ENCODE measurements around the gene PRDX5. TPM values are rescaled to one million over a fixed set of nuclear protein-coding genes. Genes with fewer than 3 reads are reported as not detected.

Gene PRDX5
- 217 and 224 TPM in 2 replicates for total RNA-seq

GRCh38 chr11:64317961-64318765 lies at the start of gene PRDX5:
Gene PRDX5 (plus strand): TSS chr11:64318121. CDS start chr11:64318216, 95 bp downstream.
- peak; percentile 92 to 96 for DNase-seq (ENCODE audit: low read depth in 2 of 2)

- DNase-seq (ENCODE audit: low read depth in 2 of 2), result peak in 1 of 2 donors; percentile 47
These were observed 48.9 kb upstream of the PRDX5 start for GRCh38 chr11:64268893-64269539.

- DNase-seq (ENCODE audit: low read depth in 2 of 2), result peak; percentile 100
These were observed 48.2 kb upstream of the PRDX5 start for GRCh38 chr11:64269540-64270220.

- DNase-seq (ENCODE audit: low read depth in 2 of 2), result no peak
These were observed 42.7 kb upstream of the PRDX5 start for GRCh38 chr11:64275031-64275800.

- no peak for DNase-seq (ENCODE audit: low read depth in 2 of 2)
These were observed 42.1 kb upstream of the PRDX5 start for GRCh38 chr11:64275841-64276240.

GRCh38 chr11:64276653-64277431 lies 41.1 kb upstream of the PRDX5 start:
- no peak for DNase-seq (ENCODE audit: low read depth in 2 of 2)

- DNase-seq (ENCODE audit: low read depth in 2 of 2), result no peak
These were observed 39.2 kb upstream of the PRDX5 start for GRCh38 chr11:64278576-64279190.

- DNase-seq (ENCODE audit: low read depth in 2 of 2), result no peak
These were observed 35.8 kb upstream of the PRDX5 start for GRCh38 chr11:64281957-64282770.

- DNase-seq (ENCODE audit: low read depth in 2 of 2), result no peak
These were observed 34.8 kb upstream of the PRDX5 start for GRCh38 chr11:64283092-64283491.

GRCh38 chr11:64284048-64284961 lies 33.6 kb upstream of the PRDX5 start, which contains the start of gene BAD:
Gene BAD (minus strand): TSS chr11:64284665. CDS start chr11:64284368, 297 bp downstream.
- peak; percentile 68 to 89 for DNase-seq (ENCODE audit: low read depth in 2 of 2)

GRCh38 chr11:64284962-64285884 lies 32.7 kb upstream of the PRDX5 start, which contains the start of gene GPR137:
Gene GPR137 (plus strand): TSS chr11:64285848. CDS start chr11:64286525, 677 bp downstream.
- DNase-seq (ENCODE audit: low read depth in 2 of 2), result peak; percentile 49 to 80

GRCh38 chr11:64285885-64286800 lies 31.8 kb upstream of the PRDX5 start:
- peak in 1 of 2 donors; percentile 19 for DNase-seq (ENCODE audit: low read depth in 2 of 2)

- DNase-seq (ENCODE audit: low read depth in 2 of 2), result no peak
These were observed 31.1 kb upstream of the PRDX5 start for GRCh38 chr11:64286801-64287159.

GRCh38 chr11:64287676-64288352 lies 30.1 kb upstream of the PRDX5 start:
- no peak for DNase-seq (ENCODE audit: low read depth in 2 of 2)

GRCh38 chr11:64288353-64288750 lies 29.6 kb upstream of the PRDX5 start:
- no peak for DNase-seq (ENCODE audit: low read depth in 2 of 2)
